HG03280 (cell line): ENCODE results near the gene DIAPH3.

Experiments used
- ATAC-seq: cut with Tn5 transposase; IDR thresholded peaks from one replicate; pipeline ENCODE4 v1.9.1; 2021; ENCODE audit warnings: mild to moderate bottlenecking, moderate library complexity; ENCODE audit not compliant: unreplicated experiment

Gene DIAPH3

GRCh38 chr13:59681636-59682311, 482.0 kb downstream of the DIAPH3 start:
- ATAC-seq: no peak

GRCh38 chr13:59680429-59681024, 483.2 kb downstream of the DIAPH3 start:
- ATAC-seq: no peak

- ATAC-seq: no peak
Observed at GRCh38 chr13:59679254-59679653, 484.5 kb downstream of the DIAPH3 start.

GRCh38 chr13:59677966-59678814, 485.5 kb downstream of the DIAPH3 start:
- peak; percentile 67 for ATAC-seq

GRCh38 chr13:59677430-59677829, 486.3 kb downstream of the DIAPH3 start:
- no peak for ATAC-seq

GRCh38 chr13:59674616-59675015, 489.1 kb downstream of the DIAPH3 start:
- no peak for ATAC-seq

GRCh38 chr13:59673286-59673685, 490.4 kb downstream of the DIAPH3 start:
- ATAC-seq: no peak

- no peak for ATAC-seq
Observed at GRCh38 chr13:59672445-59672844, 491.3 kb downstream of the DIAPH3 start.

- no peak for ATAC-seq
Observed at GRCh38 chr13:59671881-59672280, 491.8 kb downstream of the DIAPH3 start.

GRCh38 chr13:59666504-59666903, 497.2 kb downstream of the DIAPH3 start:
- ATAC-seq: no peak

GRCh38 chr13:59665732-59666131, 498.0 kb downstream of the DIAPH3 start:
- no peak for ATAC-seq

GRCh38 chr13:59665184-59665583, 498.5 kb downstream of the DIAPH3 start:
- no peak for ATAC-seq

GRCh38 chr13:59664586-59664985, 499.1 kb downstream of the DIAPH3 start:
- no peak for ATAC-seq

GRCh38 chr13:59663707-59664106, 500.0 kb downstream of the DIAPH3 start:
- ATAC-seq: no peak

- no peak for ATAC-seq
Observed at GRCh38 chr13:59660582-59660981, 503.1 kb downstream of the DIAPH3 start.

- ATAC-seq: no peak
Observed at GRCh38 chr13:59659981-59660380, 503.7 kb downstream of the DIAPH3 start.

GRCh38 chr13:59658738-59659330, 504.9 kb downstream of the DIAPH3 start:
- no peak for ATAC-seq

GRCh38 chr13:59658027-59658737, 505.5 kb downstream of the DIAPH3 start:
- no peak for ATAC-seq

- no peak for ATAC-seq
Observed at GRCh38 chr13:59653916-59654315, 509.8 kb downstream of the DIAPH3 start.

GRCh38 chr13:59651479-59651878, 512.2 kb downstream of the DIAPH3 start:
- no peak for ATAC-seq
